Stimulated activated CD4-positive, alpha-beta T cell treated with anti-CD3 and anti-CD28 coated beads, TNF-alpha, amount 100 ng/mL, for 1 hour (primary cell): ENCODE results near the gene MVB12A.

ENCODE experiments used
- DNase-seq, 3 donors: peaks; one replicate each; pipeline ENCODE4 v3.0.0-alpha.2; 2020; ENCODE audit warnings: low read depth in 3 of 3, low spot score in 1 of 3

The MVB12A gene

GRCh38 chr19:17441241-17442021, 21.6 kb downstream of the MVB12A start:
- no peak for DNase-seq

GRCh38 chr19:17445526-17446165, 25.8 kb downstream of the MVB12A start:
- DNase-seq: no peak

GRCh38 chr19:17447704-17448130, 27.9 kb downstream of the MVB12A start:
- DNase-seq: no peak

GRCh38 chr19:17448131-17448967, 28.5 kb downstream of the MVB12A start, which contains the start of gene TMEM221:
TSS of gene TMEM221 (minus strand) at chr19:17448668. CDS start at chr19:17448462, 206 bp downstream.
- peak in 2 of 3 donors; percentile 27 to 44 for DNase-seq

GRCh38 chr19:17450264-17451075, 30.6 kb downstream of the MVB12A start:
- DNase-seq: no peak

- DNase-seq: no peak
Measured at GRCh38 chr19:17451820-17452219, 32.0 kb downstream of the MVB12A start.

GRCh38 chr19:17454576-17455071, 34.8 kb downstream of the MVB12A start:
- no peak for DNase-seq

GRCh38 chr19:17455308-17456123, 35.7 kb downstream of the MVB12A start:
- no peak for DNase-seq

- no peak for DNase-seq
Measured at GRCh38 chr19:17456127-17456526, 36.3 kb downstream of the MVB12A start.

GRCh38 chr19:17457616-17458015, 37.8 kb downstream of the MVB12A start:
- DNase-seq: no peak

- DNase-seq: no peak
Measured at GRCh38 chr19:17458970-17459369, 39.1 kb downstream of the MVB12A start.

GRCh38 chr19:17460372-17461230, 40.8 kb downstream of the MVB12A start, which contains the start of gene NXNL1:
TSS of gene NXNL1 (minus strand) at chr19:17460926. CDS start at chr19:17460869, 57 bp downstream.
- no peak for DNase-seq

GRCh38 chr19:17466487-17466850, 46.6 kb downstream of the MVB12A start:
- DNase-seq: no peak

GRCh38 chr19:17467471-17468301, 47.8 kb downstream of the MVB12A start:
- no peak for DNase-seq

GRCh38 chr19:17468302-17469091, 48.6 kb downstream of the MVB12A start:
- DNase-seq: no peak

- no peak for DNase-seq
Measured at GRCh38 chr19:17469092-17469480, 49.2 kb downstream of the MVB12A start.

GRCh38 chr19:17469481-17470067, 49.7 kb downstream of the MVB12A start:
- peak; percentile 81 to 91 (median 85) for DNase-seq
